Stimulated activated CD4-positive, alpha-beta T cell treated with anti-CD3 and anti-CD28 coated beads, Interleukin-4, amount 100 ng/mL, for 24 hours (primary cell): ENCODE data around the gene MED12L.

ENCODE experiments used
- DNase-seq: peaks from one replicate; pipeline ENCODE4 v3.0.0-alpha.2; 2020

Gene MED12L

DNA sequence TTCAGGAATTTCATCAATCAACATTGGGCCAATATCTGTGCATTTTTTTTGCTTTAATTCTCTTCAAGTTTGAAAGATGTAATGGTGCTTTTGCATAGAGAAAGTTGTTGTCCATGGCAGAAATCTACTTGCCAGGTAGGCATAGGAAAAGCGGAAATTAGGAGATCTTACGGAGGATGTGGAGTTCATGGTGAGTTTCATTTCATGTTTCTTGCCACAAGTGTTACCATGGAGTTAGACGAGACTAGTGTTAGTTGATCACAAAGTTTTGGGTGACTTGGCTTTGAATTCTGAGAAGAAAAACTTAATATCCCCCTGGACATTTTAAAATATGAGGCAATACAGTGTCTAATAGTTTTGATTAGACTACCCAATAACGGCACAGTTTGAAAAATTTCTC is 244.9 kb downstream of the MED12L start:
- no peak for DNase-seq

- no peak for DNase-seq
Measured at GRCh38 chr3:151330899-151331298, 245.4 kb downstream of the MED12L start.

GRCh38 chr3:151331696-151332095 is 246.2 kb downstream of the MED12L start:
- no peak for DNase-seq

GRCh38 chr3:151345859-151346258 is 260.4 kb downstream of the MED12L start:
- no peak for DNase-seq

- no peak for DNase-seq
Measured at GRCh38 chr3:151346292-151346691, 260.8 kb downstream of the MED12L start.

- DNase-seq, result no peak
Measured at GRCh38 chr3:151347432-151347831, 262.0 kb downstream of the MED12L start.

- no peak for DNase-seq
Measured at GRCh38 chr3:151350656-151351055, 265.2 kb downstream of the MED12L start.

DNA sequence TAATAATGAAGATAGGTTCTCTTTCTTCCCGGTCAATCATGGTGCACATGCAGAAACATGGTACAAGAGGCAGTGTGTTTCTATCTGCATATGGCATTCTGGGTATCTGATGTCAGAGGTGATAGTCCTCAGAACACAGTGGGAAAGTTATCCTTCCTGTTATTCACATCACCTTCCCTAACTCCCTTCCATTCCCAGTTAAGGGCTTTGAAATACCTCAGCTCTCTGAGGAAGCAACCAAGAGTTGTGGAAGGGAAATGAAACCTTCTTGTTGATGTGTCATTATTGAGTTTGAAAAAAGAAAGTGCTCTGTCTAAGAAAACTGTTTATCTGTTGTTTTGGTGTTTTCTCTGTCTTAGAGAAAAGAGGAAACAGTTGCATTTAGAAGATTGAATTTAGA is 265.8 kb downstream of the MED12L start:
- no peak for DNase-seq

- no peak for DNase-seq
Measured at GRCh38 chr3:151351648-151352047, 266.2 kb downstream of the MED12L start.

- DNase-seq, result no peak
Measured at GRCh38 chr3:151356794-151357462, 271.5 kb downstream of the MED12L start.

GRCh38 chr3:151357463-151357850 is 272.0 kb downstream of the MED12L start:
- DNase-seq, result no peak

DNA sequence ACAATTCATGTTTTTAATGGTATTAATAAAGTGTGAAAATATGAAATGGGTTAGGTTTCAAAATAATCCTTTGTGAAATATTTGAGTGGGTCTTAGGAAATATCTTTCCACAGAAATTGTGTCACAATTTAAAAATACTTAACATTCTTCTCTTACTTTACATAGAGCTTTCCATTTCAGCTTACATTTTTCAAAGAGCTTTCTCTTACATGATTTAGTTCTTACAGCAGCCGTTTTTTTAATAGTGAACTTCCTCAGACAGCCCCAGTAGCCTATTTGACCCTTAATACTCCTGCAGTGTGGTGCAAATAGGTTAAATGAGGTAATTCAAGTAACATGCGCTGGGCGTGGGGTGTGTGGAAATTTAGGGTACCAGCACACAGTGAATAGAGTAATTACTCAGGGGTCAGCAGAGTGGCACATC is 277.3 kb downstream of the MED12L start:
- no peak for DNase-seq

DNA sequence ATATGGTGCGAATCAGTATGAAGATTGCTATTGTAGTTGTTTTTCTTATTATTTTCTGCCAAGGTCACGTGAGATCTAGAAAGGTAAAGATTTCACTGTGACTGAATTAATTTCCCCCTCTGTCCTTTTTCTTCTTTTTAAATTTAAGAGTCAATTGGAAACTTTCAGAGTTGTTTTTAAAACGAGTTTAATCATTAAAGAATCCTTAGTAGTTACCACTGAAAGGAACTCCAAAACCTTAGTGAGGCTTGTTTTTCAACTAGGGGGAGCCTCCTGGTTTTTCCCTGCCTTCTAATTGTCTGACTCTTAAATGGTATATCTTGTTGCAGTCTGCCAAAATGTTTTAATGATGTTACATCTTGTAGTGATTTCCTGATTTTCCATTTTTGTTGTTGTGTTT is 281.5 kb downstream of the MED12L start:
- DNase-seq, result no peak

DNA sequence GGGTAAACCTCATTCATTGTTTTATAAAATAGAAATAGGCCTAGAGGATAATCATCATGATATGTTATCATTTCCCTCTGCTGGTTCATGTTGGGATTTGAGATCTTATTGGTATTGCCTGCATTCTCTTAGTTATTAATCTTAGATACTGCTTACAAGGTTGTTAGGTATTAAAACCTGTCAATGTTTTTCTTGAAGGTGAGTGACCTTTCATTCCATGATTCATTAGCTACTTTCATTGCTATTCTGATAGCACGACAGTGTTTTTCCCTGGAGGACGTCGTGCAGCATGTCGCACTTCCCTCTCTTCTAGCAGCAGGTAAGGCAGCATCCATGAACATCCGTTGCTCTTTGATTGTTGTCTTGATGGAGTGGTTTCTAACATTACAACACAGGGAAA is 282.0 kb downstream of the MED12L start:
- no peak for DNase-seq

- no peak for DNase-seq
Measured at GRCh38 chr3:151371526-151371925, 286.1 kb downstream of the MED12L start.

DNA sequence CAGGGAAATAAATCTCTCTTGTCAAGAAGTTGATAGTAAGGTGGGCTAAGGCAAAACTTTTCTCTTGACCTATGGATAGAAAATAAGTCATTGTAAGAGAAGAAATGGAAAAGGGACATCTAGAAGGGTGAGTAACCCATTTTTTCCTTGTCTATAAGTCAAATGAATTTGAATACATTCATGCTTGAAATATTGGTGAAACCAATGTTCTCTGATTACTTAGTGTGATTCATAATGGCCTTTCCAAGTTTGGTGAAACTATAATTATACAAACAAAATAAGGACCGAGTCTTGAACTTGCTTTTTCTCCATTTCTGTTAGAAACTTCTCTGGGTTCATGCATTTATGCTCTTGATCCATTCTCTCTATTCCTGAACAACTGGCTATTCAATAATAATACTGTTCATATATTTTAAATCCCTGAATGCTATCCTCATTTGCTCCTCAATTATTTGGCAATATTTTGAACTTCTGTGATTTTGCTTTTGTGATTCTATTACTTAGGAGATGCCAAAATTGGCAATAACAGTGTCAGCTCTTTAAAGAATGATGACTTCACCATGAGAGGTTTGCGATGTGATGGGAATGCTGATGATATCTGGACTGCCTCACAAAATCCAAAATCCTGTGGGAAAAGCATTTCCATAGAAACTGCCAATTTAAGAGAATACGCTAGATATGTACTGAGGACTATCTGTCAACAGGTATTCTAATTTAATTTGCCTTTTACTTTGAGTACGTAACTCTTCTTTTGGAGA is 286.8 kb downstream of the MED12L start:
- no peak for DNase-seq

- DNase-seq, result no peak
Measured at GRCh38 chr3:151377768-151378385, 292.4 kb downstream of the MED12L start.

DNA sequence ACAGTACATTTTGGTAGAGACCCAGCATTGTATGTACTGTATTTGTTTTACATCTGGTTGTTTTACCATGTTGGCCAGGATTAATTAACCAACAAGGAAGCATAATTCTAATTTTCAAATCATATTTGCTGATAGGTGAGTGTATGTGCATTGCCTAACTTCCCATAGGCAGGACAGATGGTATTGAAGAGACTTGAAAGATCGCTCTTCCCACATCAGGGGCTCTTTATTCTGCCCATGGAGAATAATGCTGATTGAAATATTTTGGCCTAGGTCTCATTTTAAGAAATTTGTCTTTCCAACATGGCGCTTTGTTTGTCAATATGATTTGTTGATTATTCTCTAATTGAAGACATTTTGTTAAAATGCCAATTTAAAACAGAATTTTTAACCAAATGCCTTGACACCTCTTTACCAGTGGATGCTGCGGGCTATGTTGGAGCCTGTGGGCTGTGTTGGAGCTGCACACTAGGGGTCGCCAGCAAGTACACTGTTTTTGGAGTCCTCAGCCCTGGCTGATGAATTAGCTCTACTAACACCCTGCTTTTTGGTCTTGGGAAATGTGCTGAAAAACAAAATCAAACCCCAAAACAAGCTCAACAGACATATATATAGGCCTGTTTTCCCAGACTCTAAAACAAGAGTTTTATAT is 293.7 kb downstream of the MED12L start:
- no peak for DNase-seq

DNA sequence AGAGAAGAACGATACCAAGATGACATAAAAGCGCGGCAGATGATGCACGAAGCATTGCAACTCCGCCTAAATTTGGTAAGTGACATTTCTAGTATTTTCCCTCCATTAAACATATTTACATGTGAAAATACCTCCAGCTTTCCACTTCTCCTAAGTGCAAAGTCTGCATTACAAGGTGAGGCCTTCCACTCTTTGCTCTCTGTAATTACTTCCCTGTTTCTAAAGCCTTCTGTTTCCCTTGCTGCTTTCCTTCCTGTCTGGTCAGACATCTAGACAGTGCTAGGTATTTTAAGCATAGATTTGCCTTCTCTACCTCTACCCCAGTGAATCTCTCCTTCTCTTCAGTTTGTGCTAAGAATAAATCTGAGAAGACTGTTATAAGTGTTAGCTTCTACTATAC is 297.2 kb downstream of the MED12L start:
- DNase-seq, result no peak

GRCh38 chr3:151383111-151383510 is 297.6 kb downstream of the MED12L start:
- DNase-seq, result no peak

- DNase-seq, result no peak
Measured at GRCh38 chr3:151383956-151384355, 298.5 kb downstream of the MED12L start.

DNA sequence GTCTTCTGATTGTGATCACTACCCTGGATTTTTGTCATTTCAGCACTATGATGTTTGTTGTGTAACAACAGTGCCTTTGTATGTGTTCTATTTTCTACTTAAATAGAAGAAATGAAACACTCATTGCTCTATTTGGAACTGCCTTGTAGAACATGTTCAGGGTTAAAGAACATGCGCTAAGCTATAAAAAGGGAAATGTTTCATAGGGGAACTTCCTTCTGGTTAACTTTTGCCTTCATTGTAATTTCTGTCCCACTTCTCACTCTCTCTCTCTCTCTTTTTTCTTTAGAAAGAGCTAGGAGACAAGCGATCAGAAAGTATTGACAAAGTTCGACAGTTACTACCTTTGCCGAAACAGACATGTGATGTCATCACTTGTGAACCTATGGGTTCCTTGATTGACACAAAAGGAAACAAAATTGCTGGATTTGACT is 299.3 kb downstream of the MED12L start, which contains the start of gene P2RY12:
P2RY12 (minus strand) TSS at position 13 of the 434 bp plus-strand sequence. CDS start 45,908 bp downstream, outside the sequence.
- DNase-seq, result no peak

- DNase-seq, result no peak
Measured at GRCh38 chr3:151386056-151386455, 300.6 kb downstream of the MED12L start.
